Measurements from ENCODE around the gene DIPK1A.

DNA sequence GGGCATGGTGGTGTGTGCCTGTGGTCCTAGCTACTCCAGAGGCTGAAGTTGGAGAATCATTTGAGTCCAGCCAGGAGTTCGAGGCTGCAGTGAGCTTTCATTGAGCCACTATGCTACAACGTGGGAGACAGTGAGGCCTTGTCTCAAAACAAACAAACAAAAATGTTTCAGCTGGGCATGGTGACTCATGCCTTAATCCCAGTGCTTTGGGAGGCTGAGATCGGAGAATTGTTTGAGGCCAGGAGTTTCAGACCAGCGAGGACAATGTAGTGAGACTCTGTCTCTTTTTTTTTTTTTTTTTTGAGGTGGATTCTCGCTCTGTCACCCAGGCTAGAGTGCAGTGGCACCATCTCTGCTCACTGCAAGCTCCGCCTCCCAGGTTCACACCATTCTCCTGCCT lies 134.5 kb downstream of the DIPK1A start:
- TF ChIP-seq EZH2 (IDR thresholded peaks at IDR 0.05; ENCODE audit: insufficient read depth, poor library complexity, severe bottlenecking) (no peak), EZH2phosphoT487 (IDR thresholded peaks at IDR 0.05; ENCODE audit: insufficient read depth, low read depth) (no peak)
